Neuronal stem cell (in vitro differentiated cells): ENCODE data around the gene TRMO.
A peak's percentile ranks its signal among the peaks of the same experiment; 100 is the strongest.

Source experiments
- DNase-seq: peaks from one replicate; pipeline ENCODE4 v3.0.0-alpha.2; 2013; ENCODE audit warnings: low spot score
- H2AFZ ChIP-seq: one replicate; pipeline ENCODE4 v1.6.1; 2013; ENCODE audit warnings: mild to moderate bottlenecking, low read length, inconsistent platforms
- H2AK5ac ChIP-seq: 2 replicates; pipeline ENCODE4 v1.6.1; 2013; ENCODE audit warnings: low read depth, mild to moderate bottlenecking, inconsistent platforms, low read length, moderate library complexity, mixed read lengths
- H2BK120ac ChIP-seq: 2 replicates; pipeline ENCODE4 v1.6.1; 2013; ENCODE audit warnings: low read depth, mild to moderate bottlenecking, inconsistent platforms, low read length, moderate library complexity, mixed read lengths
- H2BK12ac ChIP-seq: one replicate; pipeline ENCODE4 v1.6.1; 2013; ENCODE audit warnings: low read length, inconsistent platforms
- H2BK15ac ChIP-seq: 2 replicates; pipeline ENCODE4 v1.6.1; 2013; ENCODE audit warnings: mild to moderate bottlenecking, low read length, inconsistent platforms, mixed read lengths
- H2BK5ac ChIP-seq: one replicate; pipeline ENCODE4 v1.6.1; 2013; ENCODE audit warnings: inconsistent platforms, mild to moderate bottlenecking, low read length, moderate library complexity
- H3K14ac ChIP-seq: one replicate; pipeline ENCODE4 v1.6.1; 2013; ENCODE audit warnings: low read length, inconsistent platforms
- H3K18ac ChIP-seq: 2 replicates; pipeline ENCODE4 v1.6.1; 2013; ENCODE audit warnings: low read length, inconsistent platforms
- H3K23ac ChIP-seq: 2 replicates; pipeline ENCODE4 v1.6.1; 2013; ENCODE audit warnings: low read depth, mild to moderate bottlenecking, mixed read lengths, low read length, inconsistent platforms; ENCODE audit not compliant: poor library complexity
- H3K27ac ChIP-seq: replicated peaks from 3 replicates; pipeline ENCODE4 v1.5.1; 2013; ENCODE audit warnings: low read length, inconsistent platforms
- H3K27me3 ChIP-seq, 3 experiments: 2 replicates each; pipeline ENCODE4 v1.6.1; 2013; ENCODE audit warnings: low read length in 3 of 3, mild to moderate bottlenecking in 2 of 3, inconsistent platforms in 1 of 3, low read depth in 1 of 3, mixed read lengths in 1 of 3, moderate library complexity in 1 of 3; ENCODE audit not compliant: control insufficient read depth in 3 of 3, insufficient read depth in 3 of 3
- H3K36me3 ChIP-seq, 2 donors: replicated peaks in 1 of 2; 2 replicates each; pipeline ENCODE4 v1.6.1; 2013; ENCODE audit warnings: low read length in 2 of 2; ENCODE audit not compliant: control insufficient read depth in 2 of 2, insufficient read depth in 2 of 2
- H3K4ac ChIP-seq: 2 replicates; pipeline ENCODE4 v1.6.1; 2013; ENCODE audit warnings: inconsistent platforms, mild to moderate bottlenecking, low read length, moderate library complexity
- H3K4me1 ChIP-seq, 2 donors: 1 replicate in 1 of 2; 2 replicates in 1 of 2; pipeline ENCODE4 v1.6.1; 2013; ENCODE audit warnings: low read length in 2 of 2, low read depth in 1 of 2; ENCODE audit not compliant: control insufficient read depth in 2 of 2, insufficient read depth in 1 of 2
- H3K4me2 ChIP-seq: one replicate; pipeline ENCODE4 v1.6.1; 2013; ENCODE audit warnings: mild to moderate bottlenecking, low read length, inconsistent platforms; ENCODE audit not compliant: insufficient read depth, poor library complexity, severe bottlenecking
- H3K4me3 ChIP-seq, 2 donors: 2 replicates each; pipeline ENCODE4 v1.5.1; 2013; ENCODE audit warnings: low read length in 2 of 2, mild to moderate bottlenecking in 2 of 2, inconsistent platforms in 1 of 2, moderate library complexity in 1 of 2
- H3K79me1 ChIP-seq: one replicate; pipeline ENCODE4 v1.6.1; 2013; ENCODE audit warnings: low read depth, mild to moderate bottlenecking, inconsistent platforms, low read length, moderate library complexity
- H3K9ac ChIP-seq: one replicate; pipeline ENCODE4 v1.6.1; 2013; ENCODE audit warnings: mild to moderate bottlenecking, low read depth, low read length, inconsistent platforms; ENCODE audit not compliant: poor library complexity
- H3K9me3 ChIP-seq, 2 donors: replicated peaks in 1 of 2; 2 replicates each; pipeline versions ENCODE3 to v1.6.1; 2013; ENCODE audit warnings: low read length in 2 of 2, mild to moderate bottlenecking in 2 of 2, inconsistent platforms in 1 of 2, low read depth in 1 of 2, mixed read lengths in 1 of 2, moderate library complexity in 1 of 2; ENCODE audit not compliant: control insufficient read depth in 2 of 2, insufficient read depth in 1 of 2
- H4K8ac ChIP-seq: one replicate; pipeline ENCODE4 v1.6.1; 2013; ENCODE audit warnings: low read depth, mild to moderate bottlenecking, inconsistent platforms, low read length, moderate library complexity
- H4K91ac ChIP-seq: one replicate; pipeline ENCODE4 v1.6.1; 2013; ENCODE audit warnings: low read length, low read depth, mild to moderate bottlenecking, inconsistent platforms; ENCODE audit not compliant: poor library complexity
- WGBS, 2 donors: extraction: QIAGEN DNeasy Blood & Tissue Kit; methylation state at CpG; one replicate each; pipeline ENCODE4 v1.1.7; 2013; ENCODE audit warnings: missing lambda C conversion rate in 2 of 2, mixed read lengths in 1 of 2; ENCODE audit not compliant: insufficient read length in 2 of 2, insufficient replicate concordance in 1 of 2; ENCODE audit errors: extremely low coverage in 2 of 2; 5-methylcytosine and 5-hydroxymethylcytosine counted together

The TRMO gene

GRCh38 chr9:97859346-97859745 is 63.0 kb downstream of the TRMO start:
- no peaks in the 10 kb centered on the region for H3K36me3 ChIP-seq
- H3K4me2 ChIP-seq, result no peak overlapping the region
- no peak overlapping the region for H2BK15ac ChIP-seq
- no peak overlapping the region for H3K18ac ChIP-seq
- DNase-seq, result no peak
- H4K91ac ChIP-seq, result no peak overlapping the region
- H2BK5ac ChIP-seq, result no peak overlapping the region
- no peak overlapping the region for H4K8ac ChIP-seq
- H2BK12ac ChIP-seq, result no peak overlapping the region
- no peak overlapping the region for H2AK5ac ChIP-seq
- H3K4ac ChIP-seq, result no peak overlapping the region
- no peak overlapping the region for H2AFZ ChIP-seq
- H3K9me3 ChIP-seq, result peaks cover 6 to 8% of the 10 kb centered on the region in 2 donors
- H3K9ac ChIP-seq, result no peak overlapping the region
- no peak overlapping the region for H3K4me3 ChIP-seq
- H3K79me1 ChIP-seq, result no peaks in the 10 kb centered on the region
- H3K23ac ChIP-seq, result no peak overlapping the region
- H3K4me1 ChIP-seq, result peaks cover 0 to 2% of the 10 kb centered on the region in 2 donors
- peaks cover 36 to 95% (median 69%) of the 10 kb centered on the region in 3 experiments for H3K27me3 ChIP-seq
- H3K14ac ChIP-seq, result no peak overlapping the region
- no peak overlapping the region for H2BK120ac ChIP-seq
- H3K27ac ChIP-seq, result no peak overlapping the region
- WGBS, 2 donors, result no CpG with 5 or more reads among the region's 2 CpGs

- Histone ChIP-seq H3K4me1 (peaks cover 0 to 2% of the 10 kb centered on the region in 2 donors), H2BK5ac (no peak overlapping the region), H2BK12ac (no peak overlapping the region), H3K4me3 (no peak overlapping the region), H3K36me3 (no peaks in the 10 kb centered on the region), H3K4me2 (no peak overlapping the region), H3K23ac (no peak overlapping the region), H3K18ac (no peak overlapping the region), H4K8ac (no peak overlapping the region), H3K79me1 (no peaks in the 10 kb centered on the region), H3K27ac (no peak overlapping the region), H2BK15ac (no peak overlapping the region), H3K27me3 (peaks cover 39 to 97% (median 74%) of the 10 kb centered on the region in 3 experiments), H3K14ac (no peak overlapping the region), H2AK5ac (no peak overlapping the region), H2AFZ (no peak overlapping the region), H3K9ac (no peak overlapping the region), H3K9me3 (peaks cover 6 to 8% of the 10 kb centered on the region in 2 donors), H4K91ac (no peak overlapping the region), H2BK120ac (no peak overlapping the region), H3K4ac (no peak overlapping the region)
- WGBS, 2 donors, result no CpG with 5 or more reads among the region's 1 CpG
- DNase-seq, result no peak
Observed at GRCh38 chr9:97858826-97859225, 63.5 kb downstream of the TRMO start.

GRCh38 chr9:97858393-97858713 is 63.9 kb downstream of the TRMO start:
- no CpG with 5 or more reads among the region's 6 CpGs for WGBS, 2 donors
- Histone ChIP-seq H3K4me3 (no peak overlapping the region), H4K8ac (no peak overlapping the region)

GRCh38 chr9:97857606-97858392 is 64.5 kb downstream of the TRMO start:
- no peak overlapping the region for H4K91ac ChIP-seq
- no peak overlapping the region for H3K27ac ChIP-seq
- no peak overlapping the region for H4K8ac ChIP-seq
- H2BK5ac ChIP-seq, result no peak overlapping the region
- H2BK15ac ChIP-seq, result no peak overlapping the region
- peaks cover 48 to 97% (median 85%) of the 10 kb centered on the region in 3 experiments for H3K27me3 ChIP-seq
- peak overlapping the region; percentile 1 for H3K18ac ChIP-seq
- no peak overlapping the region for H3K14ac ChIP-seq
- peak overlapping the region; percentile 53 for H2AFZ ChIP-seq
- H3K9me3 ChIP-seq, result peaks cover 6 to 8% of the 10 kb centered on the region in 2 donors
- H3K79me1 ChIP-seq, result no peaks in the 10 kb centered on the region
- H2BK12ac ChIP-seq, result no peak overlapping the region
- H2BK120ac ChIP-seq, result no peak overlapping the region
- peak; percentile 20 for DNase-seq
- no peak overlapping the region for H2AK5ac ChIP-seq
- H3K9ac ChIP-seq, result peak overlapping the region; percentile 25
- no peak overlapping the region for H3K4me2 ChIP-seq
- peak overlapping the region in 1 of 2 donors; percentile 58 for H3K4me3 ChIP-seq
- H3K4me1 ChIP-seq, result peaks cover 0 to 2% of the 10 kb centered on the region in 2 donors
- no peaks in the 10 kb centered on the region for H3K36me3 ChIP-seq
- no peak overlapping the region for H3K4ac ChIP-seq
- no CpG with 5 or more reads among the region's 54 CpGs for WGBS, 2 donors
- H3K23ac ChIP-seq, result peak overlapping the region; percentile 15

More at GRCh38 chr9:97858393-97858713, 63.9 kb downstream of the TRMO start:
- no peaks in the 10 kb centered on the region for H3K79me1 ChIP-seq
- no peak overlapping the region for H2BK15ac ChIP-seq
- H2BK120ac ChIP-seq, result no peak overlapping the region
- H3K4me2 ChIP-seq, result no peak overlapping the region
- H3K9me3 ChIP-seq, result peaks cover 6 to 8% of the 10 kb centered on the region in 2 donors
- H3K9ac ChIP-seq, result no peak overlapping the region
- H2AK5ac ChIP-seq, result no peak overlapping the region
- H3K14ac ChIP-seq, result no peak overlapping the region
- H3K36me3 ChIP-seq, result no peaks in the 10 kb centered on the region
- H2BK5ac ChIP-seq, result no peak overlapping the region
- peaks cover 0 to 2% of the 10 kb centered on the region in 2 donors for H3K4me1 ChIP-seq
- no peak for DNase-seq
- no peak overlapping the region for H4K91ac ChIP-seq
- no peak overlapping the region for H3K4ac ChIP-seq
- H2AFZ ChIP-seq, result peak overlapping the region; percentile 8
- no peak overlapping the region for H2BK12ac ChIP-seq
- H3K27ac ChIP-seq, result no peak overlapping the region
- peaks cover 42 to 98% (median 79%) of the 10 kb centered on the region in 3 experiments for H3K27me3 ChIP-seq
- no peak overlapping the region for H3K18ac ChIP-seq
- no peak overlapping the region for H3K23ac ChIP-seq
